A673 (cell line): ENCODE measurements around the gene ULBP3. TPM values are rescaled to one million over a fixed set of nuclear protein-coding genes. Genes with fewer than 3 reads are reported as not detected.
"Not testable (repeated sequence)": the region's sequence is repeated elsewhere in the genome, so short reads cannot be mapped to it uniquely, and the experiment has no call there.

Experiments
- BruUV-seq: library from RNA; stranded (reverse); fragments of 400-500 nt; replicated peaks from 2 replicates; lab custom pipeline; 2021; lab: Mats Ljungman, UMichigan
- CTCF ChIA-PET: fragments of 300-600 bp; sonication (Branson Sonifier 250); formaldehyde crosslinking; loops from one replicate; lab custom pipeline; 2022; ENCODE audit warnings: antibody characterized with exemption; lab: Charles Lee
- POLR2A ChIA-PET: fragments of 300-600 bp; sonication (Branson Sonifier 250); formaldehyde crosslinking; loops from one replicate; lab custom pipeline; 2022; ENCODE audit warnings: antibody characterized with exemption; ENCODE audit not compliant: low non-redundant PET; lab: Charles Lee
- DNase-seq: peaks from one replicate; pipeline ENCODE4 v3.0.0-alpha.2; 2015; ENCODE audit warnings: low spot score
- H3K27ac ChIP-seq: fragments of 200-600 bp; sonication (generic); 2 replicates; pipeline ENCODE4 v1.5.1; 2016; ENCODE audit warnings: mixed run types, low read depth, mild to moderate bottlenecking, mixed read lengths, antibody characterized with exemption, low read length; ENCODE audit not compliant: poor library complexity, severe bottlenecking
- H3K27me3 ChIP-seq: fragments of 200-600 bp; sonication (generic); replicated peaks from 2 replicates; pipeline ENCODE4 v1.6.1; 2017; ENCODE audit warnings: mixed run types, low read depth, mild to moderate bottlenecking, mixed read lengths, antibody characterized with exemption, low read length; ENCODE audit not compliant: insufficient read depth, poor library complexity
- H3K36me3 ChIP-seq: fragments of 200-600 bp; sonication (generic); 2 replicates; pipeline ENCODE4 v1.6.1; 2016; ENCODE audit warnings: mixed run types, mild to moderate bottlenecking, mixed read lengths, antibody characterized with exemption, low read length; ENCODE audit not compliant: insufficient read depth, poor library complexity, severe bottlenecking
- H3K4me1 ChIP-seq: fragments of 200-600 bp; sonication (generic); 2 replicates; pipeline ENCODE4 v1.6.1; 2017; ENCODE audit warnings: mixed run types, mild to moderate bottlenecking, mixed read lengths, antibody characterized with exemption, low read length; ENCODE audit not compliant: insufficient read depth, poor library complexity, severe bottlenecking
- H3K4me3 ChIP-seq: fragments of 200-600 bp; sonication (generic); 2 replicates; pipeline ENCODE4 v1.5.1; 2016; ENCODE audit warnings: low read depth, mixed run types, mild to moderate bottlenecking, mixed read lengths, low read length; ENCODE audit not compliant: poor library complexity, severe bottlenecking
- H3K9me3 ChIP-seq: fragments of 200-600 bp; sonication (generic); 2 replicates; pipeline ENCODE4 v1.6.1; 2016; ENCODE audit warnings: mixed run types, low read depth, mild to moderate bottlenecking, mixed read lengths, antibody characterized with exemption, low read length; ENCODE audit not compliant: poor library complexity, severe bottlenecking
- EZH2 ChIP-seq: fragments of 200-600 bp; sonication (generic); IDR thresholded peaks from 2 replicates; pipeline ENCODE4 v1.6.1; 2017; ENCODE audit warnings: borderline replicate concordance, low read depth, mild to moderate bottlenecking, mixed read lengths, antibody characterized with exemption, low read length; ENCODE audit not compliant: poor library complexity, severe bottlenecking
- intact Hi-C: fragments of 100-400 bp; cut with micrococcal nuclease; formaldehyde crosslinking; loops from one replicate; pipeline ENCODE4 v1.10.0; 2022; ENCODE audit not compliant: unreplicated experiment
- total RNA-seq: library from RNA; stranded (reverse); gene quantifications from 2 replicates; pipeline ENCODE4 v1.2.3, GENCODE V29; 2021
- TF ChIP-seq, protein P1 (sequence below): fragments of 300-800, 200-600 bp; sonication (generic); conservative IDR thresholded peaks from 2 replicates; pipeline ENCODE4 v1.5.1; 2017; ENCODE audit warnings: low read depth, mild to moderate bottlenecking, antibody characterized with exemption, low read length, moderate library complexity, mixed read lengths

The ULBP3 gene
- total RNA-seq, 1 experiment from 2014 or later = 1.6 TPM

DNA sequence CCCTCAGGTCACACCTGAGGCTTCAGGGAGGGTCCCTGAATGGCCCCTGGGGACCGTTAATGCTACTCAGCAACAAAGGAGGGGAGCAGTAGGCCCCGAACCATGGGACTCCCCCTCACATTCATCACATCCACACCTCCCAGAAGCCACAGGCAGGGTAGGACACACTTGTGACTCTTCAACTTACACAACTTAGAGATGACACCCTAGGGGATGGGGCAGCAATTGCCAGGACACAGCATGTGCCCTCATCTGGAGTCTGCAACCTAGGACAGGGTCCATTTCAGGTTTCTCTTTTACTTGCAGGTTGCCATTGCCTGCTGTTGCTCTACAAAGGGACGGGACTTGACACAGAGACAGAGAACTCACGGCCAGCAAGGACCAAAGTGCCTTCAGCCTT lies 770 bp downstream of the ULBP3 start:
- no peak for DNase-seq
- Histone ChIP-seq H3K27ac (no peak overlapping the region), H3K4me1 (no peaks in the 10 kb centered on the region), H3K36me3 (no peaks in the 10 kb centered on the region), H3K9me3 (no peaks in the 10 kb centered on the region), H3K4me3 (peak overlapping the region; percentile 48), H3K27me3 (no peaks in the 10 kb centered on the region)
- no peak for TF ChIP-seq EZH2
- TF ChIP-seq, protein P1, sequence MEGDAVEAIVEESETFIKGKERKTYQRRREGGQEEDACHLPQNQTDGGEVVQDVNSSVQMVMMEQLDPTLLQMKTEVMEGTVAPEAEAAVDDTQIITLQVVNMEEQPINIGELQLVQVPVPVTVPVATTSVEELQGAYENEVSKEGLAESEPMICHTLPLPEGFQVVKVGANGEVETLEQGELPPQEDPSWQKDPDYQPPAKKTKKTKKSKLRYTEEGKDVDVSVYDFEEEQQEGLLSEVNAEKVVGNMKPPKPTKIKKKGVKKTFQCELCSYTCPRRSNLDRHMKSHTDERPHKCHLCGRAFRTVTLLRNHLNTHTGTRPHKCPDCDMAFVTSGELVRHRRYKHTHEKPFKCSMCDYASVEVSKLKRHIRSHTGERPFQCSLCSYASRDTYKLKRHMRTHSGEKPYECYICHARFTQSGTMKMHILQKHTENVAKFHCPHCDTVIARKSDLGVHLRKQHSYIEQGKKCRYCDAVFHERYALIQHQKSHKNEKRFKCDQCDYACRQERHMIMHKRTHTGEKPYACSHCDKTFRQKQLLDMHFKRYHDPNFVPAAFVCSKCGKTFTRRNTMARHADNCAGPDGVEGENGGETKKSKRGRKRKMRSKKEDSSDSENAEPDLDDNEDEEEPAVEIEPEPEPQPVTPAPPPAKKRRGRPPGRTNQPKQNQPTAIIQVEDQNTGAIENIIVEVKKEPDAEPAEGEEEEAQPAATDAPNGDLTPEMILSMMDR = no peak
- BruUV-seq = no TSS peak
- CTCF ChIA-PET = interaction anchor here (0.5 to 1.2 kb wide), 2 partner anchors 13 to 61 kb away, joined by 3 to 4 read pairs; no protein-coding TSS in a partner anchor
- intact Hi-C loops = no loop called here
- POLR2A ChIA-PET = no interaction called here

DNA sequence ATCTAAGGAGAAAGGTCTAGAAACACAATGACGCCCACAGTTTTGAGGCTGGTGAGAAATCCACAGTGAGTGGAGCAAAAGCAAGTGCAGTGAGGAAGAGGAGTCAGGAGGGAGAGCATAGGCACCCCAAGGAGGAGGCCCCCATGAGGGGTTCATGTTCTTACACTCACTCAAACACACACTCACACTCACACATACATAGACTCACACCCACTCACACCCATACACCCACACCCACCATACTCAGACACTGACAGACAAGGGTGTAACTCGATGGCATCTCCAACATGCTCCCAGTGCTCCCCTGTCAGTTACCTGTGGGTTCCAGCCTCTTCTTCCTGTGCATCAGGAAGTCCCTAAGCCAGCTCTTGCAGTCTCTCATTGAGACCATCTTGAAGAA lies 3.8 kb downstream of the ULBP3 start:
- ChIA-PET CTCF (interaction anchor here (0.6 kb wide), 1 partner anchor 750 kb away, joined by 3 read pairs; no protein-coding TSS in a partner anchor), POLR2A (no interaction called here)
- Histone ChIP-seq H3K4me1 (no peaks in the 10 kb centered on the region), H3K9me3 (no peaks in the 10 kb centered on the region), H3K36me3 (no peaks in the 10 kb centered on the region), H3K27ac (no peak overlapping the region), H3K4me3 (no peak overlapping the region), H3K27me3 (peaks cover 7% of the 10 kb centered on the region)
- intact Hi-C loops = no loop called here
- TF ChIP-seq, protein P1 = no peak
- no peak for TF ChIP-seq EZH2
- DNase-seq = no peak
- no TSS peak for BruUV-seq

- Histone ChIP-seq H3K27me3 (peaks cover 18% of the 10 kb centered on the region), H3K9me3 (no peaks in the 10 kb centered on the region), H3K4me1 (no peaks in the 10 kb centered on the region), H3K4me3 (no peak overlapping the region), H3K27ac (no peak overlapping the region), H3K36me3 (no peaks in the 10 kb centered on the region)
- no peak for DNase-seq
- BruUV-seq = no TSS peak
- intact Hi-C loops = no loop called here
- ChIA-PET POLR2A (no interaction called here), CTCF (interaction anchor here (0.7 kb wide), 1 partner anchor 136 kb away, joined by 3 read pairs; no protein-coding TSS in a partner anchor)
- no peak for TF ChIP-seq EZH2
Observed at GRCh38 chr6:150063640-150064039, 5.3 kb downstream of the ULBP3 start.

DNA sequence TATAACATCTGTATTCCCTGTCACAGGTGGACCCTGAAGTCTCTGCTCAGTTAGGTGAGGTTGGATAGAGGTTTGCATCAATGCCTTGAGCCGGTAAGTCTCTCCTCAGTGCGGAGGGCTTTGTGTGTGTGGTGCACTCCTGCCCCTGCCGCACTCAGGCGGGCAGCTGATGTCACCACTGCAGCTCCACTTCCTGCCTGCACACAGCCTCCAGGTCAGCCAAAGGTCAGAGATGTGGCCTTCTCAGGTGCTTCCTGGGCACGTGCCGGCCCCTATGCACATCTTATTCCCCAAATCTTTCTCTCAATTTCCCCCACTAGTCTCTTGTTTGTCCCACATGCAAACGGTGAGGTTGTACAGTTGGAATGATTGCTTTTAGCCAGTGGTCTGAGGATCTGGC lies 8.9 kb downstream of the ULBP3 start:
- H3K27ac ChIP-seq, CTCF ChIA-PET, intact Hi-C loops, H3K9me3 ChIP-seq, DNase-seq, POLR2A ChIA-PET, H3K36me3 ChIP-seq, BruUV-seq, H3K4me1 ChIP-seq, H3K4me3 ChIP-seq: not testable (repeated sequence)
- peaks cover 55% of the 10 kb centered on the region for H3K27me3 ChIP-seq
